H9 (cell line): ENCODE results near the gene CARD19. TPM values are rescaled to one million over a fixed set of nuclear protein-coding genes. Genes with fewer than 3 reads are reported as not detected.

ENCODE experiments used
- DNase-seq: peaks from one replicate; pipeline ENCODE4 v3.0.0-alpha.2; 2017
- H2AFZ ChIP-seq: one replicate; pipeline ENCODE4 v1.6.1; 2013; ENCODE audit warnings: mild to moderate bottlenecking, low read length, control low read depth, moderate library complexity
- H2AK5ac ChIP-seq: 2 replicates; pipeline ENCODE4 v1.6.1; 2013; ENCODE audit warnings: low read length, control low read depth, mixed read lengths; ENCODE audit not compliant: insufficient read length
- H2BK120ac ChIP-seq: one replicate; pipeline ENCODE4 v1.6.1; 2013; ENCODE audit warnings: low read depth, mild to moderate bottlenecking, low read length, control low read depth, inconsistent platforms; ENCODE audit not compliant: poor library complexity, severe bottlenecking
- H2BK12ac ChIP-seq: 2 replicates; pipeline ENCODE4 v1.6.1; 2013; ENCODE audit warnings: low read length, control low read depth, mixed read lengths, low read depth; ENCODE audit not compliant: insufficient read length
- H2BK15ac ChIP-seq: 2 replicates; pipeline ENCODE4 v1.6.1; 2013; ENCODE audit warnings: low read depth, low read length, control low read depth
- H2BK20ac ChIP-seq: one replicate; pipeline ENCODE4 v1.6.1; 2013; ENCODE audit warnings: low read depth, mild to moderate bottlenecking, low read length, control low read depth, inconsistent platforms; ENCODE audit not compliant: poor library complexity, severe bottlenecking
- H2BK5ac ChIP-seq: 2 replicates; pipeline ENCODE4 v1.6.1; 2013; ENCODE audit warnings: low read length, control low read depth, mixed read lengths; ENCODE audit not compliant: insufficient read length
- H3K14ac ChIP-seq: 2 replicates; pipeline ENCODE4 v1.6.1; 2013; ENCODE audit warnings: low read length, control low read depth; ENCODE audit not compliant: insufficient read depth
- H3K18ac ChIP-seq: 2 replicates; pipeline ENCODE4 v1.6.1; 2013; ENCODE audit warnings: low read depth, mild to moderate bottlenecking, mixed read lengths, low read length, control low read depth; ENCODE audit not compliant: insufficient read length
- H3K23ac ChIP-seq: 2 replicates; pipeline ENCODE4 v1.6.1; 2013; ENCODE audit warnings: low read length, control low read depth, mixed read lengths, low read depth; ENCODE audit not compliant: insufficient read length
- H3K23me2 ChIP-seq: 2 replicates; pipeline ENCODE4 v1.6.1; 2013; ENCODE audit warnings: low read depth, mild to moderate bottlenecking, mixed read lengths, low read length, control low read depth; ENCODE audit not compliant: insufficient read length, poor library complexity, severe bottlenecking
- H3K27ac ChIP-seq: 2 replicates; pipeline ENCODE4 v1.5.1; 2013; ENCODE audit warnings: low read length, control low read depth, mixed read lengths, low read depth; ENCODE audit not compliant: insufficient read length
- H3K27me3 ChIP-seq: 2 replicates; pipeline ENCODE4 v1.6.1; 2013; ENCODE audit warnings: low read length, control low read depth, inconsistent platforms; ENCODE audit not compliant: insufficient read depth
- H3K4ac ChIP-seq: 2 replicates; pipeline ENCODE4 v1.6.1; 2013; ENCODE audit warnings: low read depth, mild to moderate bottlenecking, control low read depth, inconsistent platforms, low read length, moderate library complexity
- H3K4me1 ChIP-seq: 2 replicates; pipeline ENCODE4 v1.6.1; 2013; ENCODE audit warnings: low read length, control low read depth, inconsistent platforms; ENCODE audit not compliant: insufficient read depth
- H3K4me2 ChIP-seq: 2 replicates; pipeline ENCODE4 v1.6.1; 2013; ENCODE audit warnings: low read length, control low read depth, mixed read lengths; ENCODE audit not compliant: insufficient read length, insufficient read depth
- H3K56ac ChIP-seq: 2 replicates; pipeline ENCODE4 v1.6.1; 2013; ENCODE audit warnings: low read depth, mild to moderate bottlenecking, mixed read lengths, low read length, control low read depth; ENCODE audit not compliant: insufficient read length
- H3K79me1 ChIP-seq: 2 replicates; pipeline ENCODE4 v1.6.1; 2013; ENCODE audit warnings: low read depth, mild to moderate bottlenecking, moderate library complexity, low read length, control low read depth, inconsistent platforms; ENCODE audit not compliant: insufficient read depth, poor library complexity, severe bottlenecking
- H3K79me2 ChIP-seq: 2 replicates; pipeline ENCODE4 v1.6.1; 2013; ENCODE audit warnings: low read length, control low read depth, inconsistent platforms; ENCODE audit not compliant: insufficient read depth
- H3K9ac ChIP-seq: 2 replicates; pipeline ENCODE4 v1.6.1; 2013; ENCODE audit warnings: low read length, control low read depth, mixed read lengths; ENCODE audit not compliant: insufficient read length; ENCODE audit errors: extremely low read depth
- H3K9me3 ChIP-seq: one replicate; pipeline ENCODE4 v1.6.1; 2013; ENCODE audit warnings: low read depth, low read length, inconsistent platforms; ENCODE audit not compliant: control insufficient read depth
- H3T11ph ChIP-seq: one replicate; pipeline ENCODE4 v1.6.1; 2013; ENCODE audit warnings: mild to moderate bottlenecking, low read length, control low read depth, inconsistent platforms
- H4K20me1 ChIP-seq: one replicate; pipeline ENCODE4 v1.6.1; 2013; ENCODE audit not compliant: control insufficient read depth, insufficient read length, insufficient read depth
- H4K5ac ChIP-seq: 2 replicates; pipeline ENCODE4 v1.6.1; 2013; ENCODE audit warnings: low read depth, mild to moderate bottlenecking, mixed read lengths, low read length, control low read depth; ENCODE audit not compliant: insufficient read length
- H4K8ac ChIP-seq: replicated peaks from 2 replicates; pipeline ENCODE4 v1.6.1; 2013; ENCODE audit warnings: low read length, control low read depth, mixed read lengths, low read depth; ENCODE audit not compliant: insufficient read length
- H4K91ac ChIP-seq: 2 replicates; pipeline ENCODE4 v1.6.1; 2013; ENCODE audit warnings: low read depth, mild to moderate bottlenecking, moderate library complexity, mixed read lengths, low read length, control low read depth; ENCODE audit not compliant: insufficient read length
- H3K27ac Mint-ChIP-seq, 3 experiments: 2 replicates in 2 of 3; 3 replicates in 1 of 3; pipeline ENCODE4 v1.8.0; 2020 to 2021; ENCODE audit warnings: mixed read lengths in 3 of 3, mild to moderate bottlenecking in 1 of 3, moderate library complexity in 1 of 3
- H3K27me3 Mint-ChIP-seq: 2 replicates; pipeline ENCODE4 v1.8.0; 2021; ENCODE audit warnings: low read depth, mild to moderate bottlenecking, moderate library complexity, mixed read lengths
- H3K36me3 Mint-ChIP-seq, 3 experiments: 2 replicates in 2 of 3; 3 replicates in 1 of 3; pipeline ENCODE4 v1.8.0; 2020 to 2021; ENCODE audit warnings: low read depth in 3 of 3, mixed read lengths in 3 of 3; ENCODE audit not compliant: insufficient read depth in 1 of 3
- H3K4me1 Mint-ChIP-seq, 2 experiments: 2 replicates each; pipeline ENCODE4 v1.8.0; 2020; ENCODE audit warnings: mixed read lengths in 2 of 2
- H3K4me3 Mint-ChIP-seq, 2 experiments: 2 replicates in 1 of 2; 3 replicates in 1 of 2; pipeline ENCODE4 v1.8.0; 2020 to 2021; ENCODE audit warnings: mild to moderate bottlenecking in 2 of 2, mixed read lengths in 2 of 2, moderate library complexity in 1 of 2
- H3K9me3 Mint-ChIP-seq, 2 experiments: 2 replicates in 1 of 2; 3 replicates in 1 of 2; pipeline ENCODE4 v1.8.0; 2020; ENCODE audit warnings: mild to moderate bottlenecking in 2 of 2, mixed read lengths in 2 of 2, moderate library complexity in 1 of 2
- WGBS: extraction: QIAGEN DNeasy Blood & Tissue Kit; methylation state at CpG from one replicate; pipeline ENCODE4 v1.1.7; 2013; ENCODE audit warnings: missing lambda C conversion rate, low lambda C conversion rate, mixed read lengths; ENCODE audit not compliant: insufficient read length; ENCODE audit errors: extremely low coverage; 5-methylcytosine and 5-hydroxymethylcytosine counted together
- total RNA-seq: library from RNA; stranded (reverse); gene quantifications from 2 replicates; pipeline ENCODE4 v1.2.1, GENCODE V29; 2021
- TF ChIP-seq, protein P1 (sequence below): fragments of 200-600 bp; sonication (generic); conservative IDR thresholded peaks from 3 replicates; pipeline ENCODE4 v1.8.0; 2021; ENCODE audit warnings: antibody characterized with exemption, mild to moderate bottlenecking

Gene CARD19
- total RNA-seq, 1 experiment from 2014 or later, result 21.4 TPM

DNA sequence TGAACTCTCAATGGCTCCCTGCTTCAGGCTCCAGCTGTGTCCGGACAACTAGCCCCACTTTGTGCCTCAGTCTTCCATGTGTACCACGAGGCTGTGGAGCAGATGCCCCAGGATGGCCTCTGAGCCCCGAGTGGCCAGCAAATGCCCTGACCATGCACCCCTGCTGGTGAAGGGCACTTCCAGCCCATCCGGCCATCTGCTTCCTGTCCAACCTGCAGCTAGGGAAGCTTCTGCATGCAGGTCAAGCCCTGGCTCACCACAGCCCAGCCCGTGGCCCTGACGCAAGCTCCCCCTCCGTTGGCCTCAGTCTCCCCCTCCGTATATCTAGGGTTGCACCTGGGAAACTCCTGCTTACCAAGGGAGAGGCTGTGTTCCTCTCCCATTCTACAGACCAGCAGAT is 33.3 kb downstream of the CARD19 start:
- Histone ChIP-seq H4K8ac (no peak overlapping the region), H4K91ac (no peak overlapping the region), H3K23me2 (no peaks in the 10 kb centered on the region), H3K18ac (no peak overlapping the region), H2BK5ac (no peak overlapping the region), H3K79me1 (no peaks in the 10 kb centered on the region), H3K27ac (no peak overlapping the region), H4K20me1 (no peaks in the 10 kb centered on the region), H2BK20ac (no peak overlapping the region), H3K9ac (no peak overlapping the region), H2AFZ (no peak overlapping the region), H3K4ac (no peak overlapping the region), H2AK5ac (no peak overlapping the region), H3K4me1 (no peaks in the 10 kb centered on the region; the same call in 1 of the 2 replicates), H4K5ac (no peak overlapping the region), H3K14ac (no peak overlapping the region), H3K9me3 (no peaks in the 10 kb centered on the region), H3T11ph (no peak overlapping the region), H3K56ac (no peak overlapping the region), H3K79me2 (no peaks in the 10 kb centered on the region), H3K27me3 (no peaks in the 10 kb centered on the region), H3K4me2 (no peak overlapping the region), H2BK15ac (no peak overlapping the region), H2BK12ac (no peak overlapping the region), H2BK120ac (no peak overlapping the region), H3K23ac (no peak overlapping the region)
- Mint-ChIP-seq H3K4me3 (no peak overlapping the region), H3K36me3 (peaks cover 4 to 11% (median 9%) of the 10 kb centered on the region in 3 experiments; a peak in 4 of 7 replicates), H3K9me3 (no peaks in the 10 kb centered on the region), H3K27ac (no peak overlapping the region), H3K4me1 (peaks cover 20 to 41% of the 10 kb centered on the region in 2 experiments), H3K27me3 (no peaks in the 10 kb centered on the region; the same call in 1 of the 2 replicates)
- peak; percentile 10 for DNase-seq
- no CpG with 5 or more reads among the region's 8 CpGs for whole genome bisulfite sequencing
- TF ChIP-seq, protein P1, sequence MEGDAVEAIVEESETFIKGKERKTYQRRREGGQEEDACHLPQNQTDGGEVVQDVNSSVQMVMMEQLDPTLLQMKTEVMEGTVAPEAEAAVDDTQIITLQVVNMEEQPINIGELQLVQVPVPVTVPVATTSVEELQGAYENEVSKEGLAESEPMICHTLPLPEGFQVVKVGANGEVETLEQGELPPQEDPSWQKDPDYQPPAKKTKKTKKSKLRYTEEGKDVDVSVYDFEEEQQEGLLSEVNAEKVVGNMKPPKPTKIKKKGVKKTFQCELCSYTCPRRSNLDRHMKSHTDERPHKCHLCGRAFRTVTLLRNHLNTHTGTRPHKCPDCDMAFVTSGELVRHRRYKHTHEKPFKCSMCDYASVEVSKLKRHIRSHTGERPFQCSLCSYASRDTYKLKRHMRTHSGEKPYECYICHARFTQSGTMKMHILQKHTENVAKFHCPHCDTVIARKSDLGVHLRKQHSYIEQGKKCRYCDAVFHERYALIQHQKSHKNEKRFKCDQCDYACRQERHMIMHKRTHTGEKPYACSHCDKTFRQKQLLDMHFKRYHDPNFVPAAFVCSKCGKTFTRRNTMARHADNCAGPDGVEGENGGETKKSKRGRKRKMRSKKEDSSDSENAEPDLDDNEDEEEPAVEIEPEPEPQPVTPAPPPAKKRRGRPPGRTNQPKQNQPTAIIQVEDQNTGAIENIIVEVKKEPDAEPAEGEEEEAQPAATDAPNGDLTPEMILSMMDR, result no peak
